GM04503 (cell line): ENCODE results near the gene C1orf232.

Source experiments
- DNase-seq: peaks from one replicate; pipeline ENCODE4 v3.0.0-alpha.2; 2012; ENCODE audit warnings: low read depth

C1orf232 gene

GRCh38 chr1:26177182-26177684 is 8.5 kb upstream of the C1orf232 start, which contains the start of gene CNKSR1:
Gene CNKSR1 (plus strand): TSS chr1:26177491. CDS start chr1:26177548, 57 bp downstream.
- no peak for DNase-seq

GRCh38 chr1:26175346-26175745 is 6.6 kb upstream of the C1orf232 start:
- no peak for DNase-seq

GRCh38 chr1:26171084-26172072 is 2.6 kb upstream of the C1orf232 start, which contains the start of gene ZNF593OS:
Gene ZNF593OS (minus strand): TSS chr1:26171832. CDS start chr1:26171661, 171 bp downstream.
- DNase-seq = no peak

- no peak for DNase-seq
Measured at GRCh38 chr1:26170472-26170821, 1.7 kb upstream of the C1orf232 start.

GRCh38 chr1:26169669-26170471 is 1.1 kb upstream of the C1orf232 start, which contains the start of gene ZNF593:
Gene ZNF593 (plus strand): TSS chr1:26169908. CDS start chr1:26169984, 76 bp downstream.
- DNase-seq = peak; percentile 39

GRCh38 chr1:26169198-26169554 is 413 bp upstream of the C1orf232 start:
- no peak for DNase-seq

- DNase-seq = no peak
Measured at GRCh38 chr1:26166719-26167281, 2.0 kb downstream of the C1orf232 start.

- no peak for DNase-seq
Measured at GRCh38 chr1:26164861-26165842, 3.6 kb downstream of the C1orf232 start.

- DNase-seq = no peak
Measured at GRCh38 chr1:26164036-26164860, 4.5 kb downstream of the C1orf232 start.

GRCh38 chr1:26163684-26164035 is 5.1 kb downstream of the C1orf232 start:
- DNase-seq = no peak

GRCh38 chr1:26162220-26162709 is 6.5 kb downstream of the C1orf232 start:
- no peak for DNase-seq

- no peak for DNase-seq
Measured at GRCh38 chr1:26161415-26162219, 7.1 kb downstream of the C1orf232 start.

GRCh38 chr1:26160527-26161414 is 8.0 kb downstream of the C1orf232 start:
- no peak for DNase-seq

GRCh38 chr1:26159743-26160039 is 9.1 kb downstream of the C1orf232 start:
- DNase-seq = no peak

GRCh38 chr1:26158908-26159742 is 9.6 kb downstream of the C1orf232 start, which contains the start of gene FAM110D:
Gene FAM110D (plus strand): TSS chr1:26159079. CDS start chr1:26161292, 2,213 bp downstream.
- DNase-seq = no peak

- DNase-seq = no peak
Measured at GRCh38 chr1:26158271-26158907, 10.4 kb downstream of the C1orf232 start.
